ENCODE data around the gene SNN.

The SNN gene

GRCh38 chr16:11679250-11679649, 11.0 kb downstream of the SNN start:
- Histone ChIP-seq H2AFZ (ENCODE audit: low read depth) (no peak overlapping the region), H3K27ac (no peak overlapping the region), H3K4me2 (peak overlapping the region; percentile 46; the same call in 1 of the 2 replicates), H3K36me3 (ENCODE audit: insufficient read depth) (peaks cover 33% of the 10 kb centered on the region; the same call in 1 of the 2 replicates), H3K4me3 (IDR thresholded peaks at IDR 0.05; ENCODE audit: insufficient read depth, low read depth, low read length) (no peak overlapping the region), H3K79me2 (ENCODE audit: insufficient read depth, low read depth) (peaks cover 20% of the 10 kb centered on the region; the same call in 1 of the 2 replicates), H3K9ac (no peak overlapping the region), H4K20me1 (ENCODE audit: insufficient read depth) (0 out of 2 replicates have a peak, but pooled peaks cover 5% of the 10 kb centered on the region), H3K27me3 (ENCODE audit: insufficient read depth, low read depth) (no peaks in the 10 kb centered on the region), H3K4me1 (ENCODE audit: low read depth, poor library complexity, severe bottlenecking) (peaks cover 65% of the 10 kb centered on the region)
- no peak for TF ChIP-seq CTCF (conservative IDR thresholded peaks at IDR 0.05; ENCODE audit: low read depth, low read length)

- H3K36me3 ChIP-seq (ENCODE audit: insufficient read depth): peaks cover 37% of the 10 kb centered on the region; the same call in 1 of the 2 replicates
- peaks cover 75% of the 10 kb centered on the region for H3K4me1 ChIP-seq (ENCODE audit: low read depth, poor library complexity, severe bottlenecking)
- no peak overlapping the region for H3K4me3 ChIP-seq (IDR thresholded peaks at IDR 0.05; ENCODE audit: insufficient read depth, low read depth, low read length)
- H3K27me3 ChIP-seq (ENCODE audit: insufficient read depth, low read depth): no peaks in the 10 kb centered on the region
- H4K20me1 ChIP-seq (ENCODE audit: insufficient read depth): 0 out of 2 replicates have a peak, but pooled peaks cover 5% of the 10 kb centered on the region
- no peak for TF ChIP-seq CTCF (conservative IDR thresholded peaks at IDR 0.05; ENCODE audit: low read depth, low read length)
- H3K27ac ChIP-seq: no peak overlapping the region; the same call in 1 of the 2 replicates
- H3K9ac ChIP-seq: no peak overlapping the region
- H3K79me2 ChIP-seq (ENCODE audit: insufficient read depth, low read depth): peaks cover 29% of the 10 kb centered on the region; the same call in 1 of the 2 replicates
- H2AFZ ChIP-seq (ENCODE audit: low read depth): no peak overlapping the region
- peak overlapping the region; percentile 46; the same call in 1 of the 2 replicates for H3K4me2 ChIP-seq
Measured at GRCh38 chr16:11679941-11680911, 12.0 kb downstream of the SNN start.

GRCh38 chr16:11681556-11681955, 13.3 kb downstream of the SNN start:
- Histone ChIP-seq H3K36me3 (ENCODE audit: insufficient read depth) (peaks cover 40% of the 10 kb centered on the region; the same call in 1 of the 2 replicates), H3K27ac (peak overlapping the region; percentile 11; the same call in 1 of the 2 replicates), H3K4me3 (IDR thresholded peaks at IDR 0.05; ENCODE audit: insufficient read depth, low read depth, low read length) (no peak overlapping the region), H3K79me2 (ENCODE audit: insufficient read depth, low read depth) (peaks cover 41% of the 10 kb centered on the region; the same call in 1 of the 2 replicates), H3K9ac (no peak overlapping the region), H3K4me1 (ENCODE audit: low read depth, poor library complexity, severe bottlenecking) (peaks cover 82% of the 10 kb centered on the region), H3K27me3 (ENCODE audit: insufficient read depth, low read depth) (no peaks in the 10 kb centered on the region), H4K20me1 (ENCODE audit: insufficient read depth) (0 out of 2 replicates have a peak, but pooled peaks cover 5% of the 10 kb centered on the region), H2AFZ (ENCODE audit: low read depth) (no peak overlapping the region), H3K4me2 (peak overlapping the region; percentile 61; the same call in 1 of the 2 replicates)
- TF ChIP-seq CTCF (conservative IDR thresholded peaks at IDR 0.05; ENCODE audit: low read depth, low read length): no peak

GRCh38 chr16:11681976-11682654, 13.9 kb downstream of the SNN start:
- Histone ChIP-seq H3K4me1 (ENCODE audit: low read depth, poor library complexity, severe bottlenecking) (peaks cover 88% of the 10 kb centered on the region), H2AFZ (ENCODE audit: low read depth) (no peak overlapping the region), H3K4me2 (peak overlapping the region; percentile 61), H3K27ac (peak overlapping the region; percentile 11; the same call in 1 of the 2 replicates), H3K9ac (no peak overlapping the region), H3K36me3 (ENCODE audit: insufficient read depth) (peaks cover 46% of the 10 kb centered on the region; the same call in 1 of the 2 replicates), H4K20me1 (ENCODE audit: insufficient read depth) (0 out of 2 replicates have a peak, but pooled peaks cover 5% of the 10 kb centered on the region), H3K79me2 (ENCODE audit: insufficient read depth, low read depth) (peaks cover 47% of the 10 kb centered on the region; the same call in 1 of the 2 replicates), H3K4me3 (IDR thresholded peaks at IDR 0.05; ENCODE audit: insufficient read depth, low read depth, low read length) (no peak overlapping the region), H3K27me3 (ENCODE audit: insufficient read depth, low read depth) (no peaks in the 10 kb centered on the region)
- TF ChIP-seq CTCF (conservative IDR thresholded peaks at IDR 0.05; ENCODE audit: low read depth, low read length): no peak

Data from KMS-11 (cell line).